ENCODE data around the gene RAB3A.
A peak's percentile ranks its signal among the peaks of the same experiment; 100 is the strongest.

Gene RAB3A

GRCh38 chr19:18203863-18204393 is at the start of gene RAB3A:
Gene RAB3A (minus strand): TSS chr19:18204042. CDS start chr19:18202740, 1,302 bp downstream.
- peak; percentile 99 for DNase-seq (ENCODE audit: low read depth)
- H3K4me3 ChIP-seq (ENCODE audit: low read depth, low read length) = peak within 1 kb of the TSS; percentile 76

DNA sequence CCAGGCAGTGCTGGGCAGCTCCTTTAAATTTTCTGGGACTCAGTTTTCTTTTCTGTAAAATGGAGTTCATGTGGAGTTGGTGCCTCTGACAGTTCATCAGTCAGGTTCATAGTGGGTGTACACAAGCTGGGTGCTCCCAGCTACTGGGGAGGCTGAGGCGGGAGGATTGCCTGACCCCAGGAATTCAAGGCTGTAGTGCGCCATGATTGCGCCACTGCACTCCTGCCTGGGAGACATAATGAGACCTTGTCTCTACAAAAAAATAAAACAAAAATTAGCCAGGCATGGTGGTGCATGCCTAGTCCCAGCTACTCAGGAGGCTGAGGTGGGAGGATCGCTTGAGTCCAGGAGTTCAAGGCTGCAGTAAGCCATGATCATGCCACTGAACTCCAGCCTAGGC is 49.3 kb upstream of the RAB3A start:
- no peak overlapping the region for H3K4me3 ChIP-seq (ENCODE audit: low read depth, low read length)
- no peak for TF ChIP-seq CTCF (IDR thresholded peaks at IDR 0.05; ENCODE audit: low read depth, low read length, missing control alignments)
- no peak for DNase-seq (ENCODE audit: low read depth)

More at GRCh38 chr19:18203863-18204393, at the start of gene RAB3A:
- TF ChIP-seq CTCF (IDR thresholded peaks at IDR 0.05; ENCODE audit: low read depth, low read length, missing control alignments) = no peak

GRCh38 chr19:18252370-18252717 is 48.5 kb upstream of the RAB3A start:
- no peak for DNase-seq (ENCODE audit: low read depth)
- no peak overlapping the region for H3K4me3 ChIP-seq (ENCODE audit: low read depth, low read length)
- no peak for TF ChIP-seq CTCF (IDR thresholded peaks at IDR 0.05; ENCODE audit: low read depth, low read length, missing control alignments)

DNA sequence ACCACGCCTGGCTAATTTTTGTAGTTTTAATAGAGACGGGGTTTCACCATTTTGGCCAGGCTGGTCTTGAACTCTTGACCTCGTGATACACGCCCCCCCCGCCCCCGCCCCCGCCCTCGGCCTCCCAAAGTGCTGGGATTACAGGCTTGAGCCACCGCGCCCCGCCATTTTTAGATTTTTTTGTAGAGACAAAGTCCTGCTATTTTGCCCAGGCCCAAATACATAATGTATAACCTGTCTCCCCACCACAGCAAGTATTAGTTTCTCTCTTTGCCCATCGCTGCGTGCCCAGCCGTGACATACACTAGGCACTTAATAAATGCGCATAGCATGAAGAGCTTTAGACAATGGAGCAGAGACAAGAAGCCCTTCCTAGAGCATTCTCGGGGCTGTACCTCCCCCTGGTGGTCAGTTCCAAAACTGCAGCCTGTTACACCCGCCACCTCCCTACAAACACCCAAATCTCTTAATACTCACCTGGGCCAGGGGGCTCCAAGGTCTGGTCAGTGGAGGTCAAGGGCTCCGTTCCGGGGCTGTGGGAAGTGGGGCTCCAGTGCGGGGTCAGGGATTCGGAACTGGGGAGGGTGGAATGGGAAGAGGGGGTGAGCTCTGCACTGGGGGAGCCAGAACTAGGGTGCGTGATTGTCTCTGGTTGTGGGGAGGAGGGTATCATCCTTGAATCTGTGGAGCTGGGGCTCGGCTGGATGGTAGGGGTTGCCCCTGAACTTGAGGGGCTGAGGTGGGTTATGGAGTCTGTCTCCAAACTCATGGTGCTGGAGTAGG is 47.9 kb upstream of the RAB3A start:
- peak; percentile 48 for DNase-seq (ENCODE audit: low read depth)
- TF ChIP-seq CTCF (IDR thresholded peaks at IDR 0.05; ENCODE audit: low read depth, low read length, missing control alignments) = peak; percentile 98
- H3K4me3 ChIP-seq (ENCODE audit: low read depth, low read length) = no peak overlapping the region

DNA sequence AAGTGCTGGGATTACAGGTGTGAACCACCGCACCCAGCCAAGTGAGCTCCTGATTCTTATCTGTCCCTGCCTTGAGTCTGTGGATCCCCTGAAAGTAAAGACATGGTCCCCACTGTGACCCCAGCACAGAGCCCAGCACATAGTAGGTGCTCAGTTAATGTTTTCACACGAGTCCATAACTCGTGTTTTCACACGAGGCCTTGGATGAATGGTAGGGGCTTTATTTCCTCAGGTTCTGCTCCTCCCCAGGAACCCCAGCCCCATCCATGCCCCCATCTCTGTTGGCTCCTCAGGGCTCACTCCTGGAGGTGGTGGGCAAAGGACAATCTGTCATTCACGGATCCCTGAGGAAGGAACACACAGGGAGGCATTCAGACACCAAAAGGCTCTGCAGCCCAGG is 46.0 kb upstream of the RAB3A start:
- H3K4me3 ChIP-seq (ENCODE audit: low read depth, low read length) = no peak overlapping the region
- TF ChIP-seq CTCF (IDR thresholded peaks at IDR 0.05; ENCODE audit: low read depth, low read length, missing control alignments) = no peak
- no peak for DNase-seq (ENCODE audit: low read depth)

DNA sequence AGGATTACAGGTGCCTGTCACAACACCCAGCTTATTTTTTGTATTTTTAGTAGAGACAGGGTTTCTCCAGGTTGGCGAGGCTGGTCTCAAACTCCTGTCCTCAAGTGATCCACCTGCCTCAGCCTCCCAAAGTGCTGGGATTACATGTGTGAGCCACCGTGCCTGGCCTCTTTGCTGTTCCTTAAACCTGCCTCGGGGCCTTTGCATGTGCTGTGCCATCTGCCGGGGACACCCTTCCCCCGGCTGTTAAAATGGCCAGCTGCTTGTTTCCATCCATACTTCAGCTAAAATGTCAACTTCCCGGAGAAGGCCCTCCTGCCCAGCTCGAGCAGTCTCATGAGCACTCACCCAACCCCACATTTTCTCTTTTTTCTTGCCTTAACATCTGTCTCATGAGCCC is 41.5 kb upstream of the RAB3A start:
- TF ChIP-seq CTCF (IDR thresholded peaks at IDR 0.05; ENCODE audit: low read depth, low read length, missing control alignments) = no peak

GRCh38 chr19:18239303-18239702 is 35.5 kb upstream of the RAB3A start:
- TF ChIP-seq CTCF (IDR thresholded peaks at IDR 0.05; ENCODE audit: low read depth, low read length, missing control alignments) = no peak
- DNase-seq (ENCODE audit: low read depth) = no peak
- no peak overlapping the region for H3K4me3 ChIP-seq (ENCODE audit: low read depth, low read length)

More for the DNA sequence above, 41.5 kb upstream of the RAB3A start:
- no peak for DNase-seq (ENCODE audit: low read depth)
- no peak overlapping the region for H3K4me3 ChIP-seq (ENCODE audit: low read depth, low read length)

Measured in GM12864 (cell line).